ENCODE measurements around the gene SPINK8.
"Not testable (repeated sequence)": the region's sequence is repeated elsewhere in the genome, so short reads cannot be mapped to it uniquely, and the experiment has no call there.

SPINK8 gene

GRCh38 chr3:48274452-48274851 is 59.0 kb downstream of the SPINK8 start:
- no peaks in the 10 kb centered on the region for H3K9me3 ChIP-seq (ENCODE audit: control insufficient read depth in 1 of 2, low read length in 2 of 2)
- H3K27ac ChIP-seq (ENCODE audit: low read length) = no peak overlapping the region

DNA sequence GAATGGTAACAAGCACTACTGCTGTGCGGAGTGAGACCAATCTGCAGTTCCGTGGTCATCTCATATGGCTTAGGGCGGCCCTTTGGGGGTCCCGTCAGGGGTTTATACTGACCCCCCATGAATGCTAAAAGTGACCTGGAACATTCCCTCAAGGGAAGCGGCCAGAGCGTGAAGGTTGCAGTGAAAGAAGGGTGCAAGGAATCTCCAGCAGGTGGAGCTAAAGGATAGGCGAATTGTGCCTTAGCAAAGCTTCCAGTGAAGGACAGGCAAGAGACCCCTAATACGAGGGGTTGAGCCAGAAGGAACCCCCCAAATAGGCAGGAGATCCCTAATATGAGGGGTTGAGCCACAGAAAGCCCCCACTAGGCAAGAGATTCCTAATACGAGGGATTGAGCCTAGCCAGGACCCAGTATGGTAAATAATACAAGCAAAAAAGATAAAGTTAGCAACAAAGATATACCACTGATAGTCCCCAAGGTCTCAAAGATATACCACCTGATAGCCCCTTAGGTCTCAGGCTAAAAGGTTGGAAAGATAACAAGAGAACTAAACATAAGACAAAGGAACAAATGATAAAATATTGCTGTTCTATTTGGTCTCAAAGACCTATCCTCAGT is 59.8 kb downstream of the SPINK8 start:
- Histone ChIP-seq H3K9me3 (ENCODE audit: control insufficient read depth in 1 of 2, low read length in 2 of 2) (no peaks in the 10 kb centered on the region), H3K27me3 (ENCODE audit: low read depth, low read length) (no peaks in the 10 kb centered on the region), H3K27ac (ENCODE audit: low read length) (no peak overlapping the region), H3K4me3 (ENCODE audit: low read depth in 1 of 2, low read length in 2 of 2) (no peak overlapping the region), H3K4me1 (ENCODE audit: control insufficient read depth in 1 of 2, insufficient read depth in 2 of 2, low read length in 2 of 2) (no peaks in the 10 kb centered on the region), H3K36me3 (ENCODE audit: control insufficient read depth in 1 of 2, insufficient read depth in 2 of 2, low read length in 2 of 2) (peaks cover 0 to 15% of the 10 kb centered on the region in 2 donors)

More at GRCh38 chr3:48274452-48274851, 59.0 kb downstream of the SPINK8 start:
- Histone ChIP-seq H3K4me1 (ENCODE audit: control insufficient read depth in 1 of 2, insufficient read depth in 2 of 2, low read length in 2 of 2) (no peaks in the 10 kb centered on the region), H3K4me3 (ENCODE audit: low read depth in 1 of 2, low read length in 2 of 2) (no peak overlapping the region), H3K36me3 (ENCODE audit: control insufficient read depth in 1 of 2, insufficient read depth in 2 of 2, low read length in 2 of 2) (peaks cover 0 to 8% of the 10 kb centered on the region in 2 donors), H3K27me3 (ENCODE audit: low read depth, low read length) (no peaks in the 10 kb centered on the region)

DNA sequence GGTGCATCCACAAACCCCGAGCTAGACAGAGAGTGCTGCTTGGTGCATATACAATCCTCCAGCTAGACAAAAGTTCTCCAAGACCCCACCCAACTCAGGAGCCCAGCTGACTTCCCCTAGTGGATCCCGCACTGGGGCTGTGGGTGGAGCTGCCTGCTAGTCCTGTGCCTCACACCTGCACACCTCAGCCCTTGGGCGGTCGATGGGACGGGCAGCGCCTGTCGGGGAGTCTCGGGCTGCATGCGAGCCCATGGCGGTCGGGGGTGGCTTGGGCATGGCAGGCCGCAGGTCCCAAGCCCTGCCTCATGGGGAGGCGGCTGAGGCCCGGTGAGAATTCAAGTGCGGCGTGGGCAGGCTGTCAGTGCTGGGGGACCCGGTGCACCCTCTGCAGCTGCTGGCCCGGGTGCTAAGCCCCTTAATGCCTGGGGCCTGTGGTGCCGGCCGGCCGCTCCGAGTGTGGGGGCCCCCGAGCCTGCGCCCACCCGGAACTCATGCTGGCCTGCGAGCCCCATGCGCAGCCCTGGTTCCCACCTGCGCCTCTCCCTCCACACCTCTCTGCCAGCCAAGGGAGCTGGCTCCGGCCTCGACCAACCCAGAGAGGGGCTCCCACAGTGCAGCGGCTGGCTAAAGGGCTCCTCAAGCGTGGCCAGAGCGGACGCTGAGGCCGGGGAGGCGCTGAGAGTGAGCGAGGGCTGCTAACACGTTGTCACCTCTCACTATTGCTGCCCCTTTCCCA is 61.5 kb downstream of the SPINK8 start:
- H3K27ac ChIP-seq (ENCODE audit: low read length) = no peak overlapping the region
- peaks cover 0 to 21% of the 10 kb centered on the region in 2 donors for H3K36me3 ChIP-seq (ENCODE audit: control insufficient read depth in 1 of 2, insufficient read depth in 2 of 2, low read length in 2 of 2)
- no peaks in the 10 kb centered on the region for H3K27me3 ChIP-seq (ENCODE audit: low read depth, low read length)
- H3K4me1 ChIP-seq (ENCODE audit: control insufficient read depth in 1 of 2, insufficient read depth in 2 of 2, low read length in 2 of 2) = no peaks in the 10 kb centered on the region
- H3K4me3 ChIP-seq (ENCODE audit: low read depth in 1 of 2, low read length in 2 of 2) = no peak overlapping the region
- H3K9me3 ChIP-seq (ENCODE audit: control insufficient read depth in 1 of 2, low read length in 2 of 2) = no peaks in the 10 kb centered on the region

- H3K4me3 ChIP-seq (ENCODE audit: low read depth in 1 of 2, low read length in 2 of 2); H3K27me3 ChIP-seq (ENCODE audit: low read depth, low read length); H3K9me3 ChIP-seq (ENCODE audit: control insufficient read depth in 1 of 2, low read length in 2 of 2); H3K4me1 ChIP-seq (ENCODE audit: control insufficient read depth in 1 of 2, insufficient read depth in 2 of 2, low read length in 2 of 2); H3K27ac ChIP-seq (ENCODE audit: low read length): not testable (repeated sequence)
- H3K36me3 ChIP-seq (ENCODE audit: control insufficient read depth in 1 of 2, insufficient read depth in 2 of 2, low read length in 2 of 2) = peaks cover 0 to 28% of the 10 kb centered on the region in 2 donors
Measured at GRCh38 chr3:48271223-48271622, 62.2 kb downstream of the SPINK8 start.

DNA sequence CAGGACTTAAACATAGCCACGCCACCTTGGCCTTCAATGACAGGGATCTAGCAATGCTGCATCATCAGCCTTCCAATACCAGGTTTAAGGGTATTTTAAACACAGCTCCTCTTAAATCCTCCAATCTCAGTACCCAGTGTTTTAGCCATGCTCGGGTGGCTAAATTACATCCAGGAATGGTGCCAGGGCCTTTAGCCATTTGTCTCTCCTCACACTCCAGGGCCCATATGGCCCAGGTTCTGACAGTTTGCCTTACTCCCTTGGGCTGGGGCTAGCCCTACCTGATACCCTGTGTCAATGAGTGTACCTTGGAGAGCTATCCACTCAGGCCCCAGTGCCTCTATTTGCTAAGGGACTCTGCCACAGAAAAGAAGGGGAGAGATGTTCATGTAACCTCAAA is 63.2 kb downstream of the SPINK8 start:
- H3K27ac ChIP-seq (ENCODE audit: low read length) = no peak overlapping the region
- no peak overlapping the region for H3K4me3 ChIP-seq (ENCODE audit: low read depth in 1 of 2, low read length in 2 of 2)
- no peaks in the 10 kb centered on the region for H3K9me3 ChIP-seq (ENCODE audit: control insufficient read depth in 1 of 2, low read length in 2 of 2)
- H3K4me1 ChIP-seq (ENCODE audit: control insufficient read depth in 1 of 2, insufficient read depth in 2 of 2, low read length in 2 of 2) = no peaks in the 10 kb centered on the region
- peaks cover 0 to 30% of the 10 kb centered on the region in 2 donors for H3K36me3 ChIP-seq (ENCODE audit: control insufficient read depth in 1 of 2, insufficient read depth in 2 of 2, low read length in 2 of 2)
- H3K27me3 ChIP-seq (ENCODE audit: low read depth, low read length) = no peaks in the 10 kb centered on the region

- Histone ChIP-seq H3K4me3 (ENCODE audit: low read depth in 1 of 2, low read length in 2 of 2) (no peak overlapping the region), H3K36me3 (ENCODE audit: control insufficient read depth in 1 of 2, insufficient read depth in 2 of 2, low read length in 2 of 2) (peaks cover 0 to 30% of the 10 kb centered on the region in 2 donors), H3K27ac (ENCODE audit: low read length) (no peak overlapping the region), H3K4me1 (ENCODE audit: control insufficient read depth in 1 of 2, insufficient read depth in 2 of 2, low read length in 2 of 2) (no peaks in the 10 kb centered on the region), H3K9me3 (ENCODE audit: control insufficient read depth in 1 of 2, low read length in 2 of 2) (no peaks in the 10 kb centered on the region), H3K27me3 (ENCODE audit: low read depth, low read length) (no peaks in the 10 kb centered on the region)
Measured at GRCh38 chr3:48269592-48269991, 63.9 kb downstream of the SPINK8 start.

DNA sequence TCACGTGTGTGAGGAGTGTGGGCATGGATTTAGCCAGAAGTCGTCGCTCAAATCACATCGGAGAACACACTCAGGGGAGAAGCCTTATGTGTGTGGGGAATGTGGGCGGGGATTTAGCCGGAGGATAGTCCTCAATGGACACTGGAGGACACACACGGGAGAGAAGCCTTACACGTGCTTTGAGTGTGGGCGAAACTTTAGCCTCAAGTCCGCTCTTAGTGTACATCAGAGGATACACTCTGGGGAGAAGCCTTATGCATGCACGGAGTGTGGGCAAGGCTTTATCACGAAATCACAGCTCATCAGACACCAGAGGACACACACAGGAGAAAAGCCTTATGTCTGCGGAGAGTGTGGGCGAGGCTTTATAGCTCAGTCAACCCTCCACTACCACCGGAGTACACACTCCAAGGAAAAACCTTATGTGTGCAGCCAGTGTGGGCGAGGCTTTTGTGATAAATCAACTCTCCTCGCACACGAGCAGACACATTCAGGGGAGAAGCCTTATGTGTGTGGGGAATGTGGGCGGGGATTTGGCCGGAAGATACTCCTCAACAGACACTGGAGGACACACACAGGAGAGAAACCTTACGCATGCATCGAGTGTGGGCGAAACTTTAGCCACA is 64.4 kb downstream of the SPINK8 start:
- no peak overlapping the region for H3K4me3 ChIP-seq (ENCODE audit: low read depth in 1 of 2, low read length in 2 of 2)
- H3K27ac ChIP-seq (ENCODE audit: low read length) = peak overlapping the region; percentile 30
- no peaks in the 10 kb centered on the region for H3K9me3 ChIP-seq (ENCODE audit: control insufficient read depth in 1 of 2, low read length in 2 of 2)
- peaks cover 0 to 30% of the 10 kb centered on the region in 2 donors for H3K36me3 ChIP-seq (ENCODE audit: control insufficient read depth in 1 of 2, insufficient read depth in 2 of 2, low read length in 2 of 2)
- H3K27me3 ChIP-seq (ENCODE audit: low read depth, low read length) = no peaks in the 10 kb centered on the region
- H3K4me1 ChIP-seq (ENCODE audit: control insufficient read depth in 1 of 2, insufficient read depth in 2 of 2, low read length in 2 of 2) = no peaks in the 10 kb centered on the region

DNA sequence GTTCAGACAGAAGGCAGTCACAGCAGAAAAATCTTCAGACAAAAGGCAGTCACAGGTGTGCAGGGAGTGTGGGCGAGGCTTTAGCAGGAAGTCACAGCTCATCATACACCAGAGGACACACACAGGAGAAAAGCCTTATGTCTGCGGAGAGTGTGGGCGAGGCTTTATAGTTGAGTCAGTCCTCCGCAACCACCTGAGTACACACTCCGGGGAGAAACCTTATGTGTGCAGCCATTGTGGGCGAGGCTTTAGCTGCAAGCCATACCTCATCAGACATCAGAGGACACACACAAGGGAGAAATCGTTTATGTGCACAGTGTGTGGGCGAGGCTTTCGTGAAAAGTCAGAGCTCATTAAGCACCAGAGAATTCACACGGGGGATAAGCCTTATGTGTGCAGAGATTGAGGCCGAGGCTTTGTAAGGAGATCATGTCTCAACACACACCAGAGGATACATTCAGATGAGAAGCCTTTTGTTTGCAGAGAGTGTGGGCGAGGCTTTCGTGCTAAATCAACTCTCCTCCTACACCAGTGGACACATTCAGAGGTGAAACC is 65.0 kb downstream of the SPINK8 start:
- H3K27me3 ChIP-seq (ENCODE audit: low read depth, low read length) = no peaks in the 10 kb centered on the region
- no peak overlapping the region for H3K4me3 ChIP-seq (ENCODE audit: low read depth in 1 of 2, low read length in 2 of 2)
- H3K36me3 ChIP-seq (ENCODE audit: control insufficient read depth in 1 of 2, insufficient read depth in 2 of 2, low read length in 2 of 2) = peaks cover 0 to 30% of the 10 kb centered on the region in 2 donors
- H3K27ac ChIP-seq (ENCODE audit: low read length) = peak overlapping the region; percentile 30
- no peaks in the 10 kb centered on the region for H3K4me1 ChIP-seq (ENCODE audit: control insufficient read depth in 1 of 2, insufficient read depth in 2 of 2, low read length in 2 of 2)
- H3K9me3 ChIP-seq (ENCODE audit: control insufficient read depth in 1 of 2, low read length in 2 of 2) = no peaks in the 10 kb centered on the region

DNA sequence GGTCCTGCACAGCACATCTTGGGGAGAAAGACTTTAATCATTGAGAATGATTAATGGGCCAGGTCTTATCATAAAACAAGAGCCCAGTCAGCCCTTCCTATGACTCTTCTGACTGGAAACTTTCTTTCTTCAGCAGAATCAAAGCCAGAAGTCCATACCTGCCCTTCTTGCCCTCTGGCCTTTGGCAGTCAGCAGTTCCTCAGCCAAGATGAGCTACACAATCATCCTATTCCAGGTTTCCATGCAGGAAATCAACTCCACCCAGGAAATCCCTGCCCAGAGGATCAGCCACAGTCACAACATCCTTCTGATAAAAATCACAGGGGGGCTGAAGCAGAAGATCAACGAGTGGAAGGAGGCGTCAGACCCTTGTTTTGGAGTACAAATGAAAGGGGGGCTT is 65.7 kb downstream of the SPINK8 start:
- Histone ChIP-seq H3K27me3 (ENCODE audit: low read depth, low read length) (no peaks in the 10 kb centered on the region), H3K4me1 (ENCODE audit: control insufficient read depth in 1 of 2, insufficient read depth in 2 of 2, low read length in 2 of 2) (no peaks in the 10 kb centered on the region), H3K36me3 (ENCODE audit: control insufficient read depth in 1 of 2, insufficient read depth in 2 of 2, low read length in 2 of 2) (peaks cover 0 to 31% of the 10 kb centered on the region in 2 donors), H3K27ac (ENCODE audit: low read length) (peak overlapping the region; percentile 30), H3K9me3 (ENCODE audit: control insufficient read depth in 1 of 2, low read length in 2 of 2) (no peaks in the 10 kb centered on the region), H3K4me3 (ENCODE audit: low read depth in 1 of 2, low read length in 2 of 2) (no peak overlapping the region)

- Histone ChIP-seq H3K27me3 (ENCODE audit: low read depth, low read length) (no peaks in the 10 kb centered on the region), H3K4me3 (ENCODE audit: low read depth in 1 of 2, low read length in 2 of 2) (no peak overlapping the region), H3K36me3 (ENCODE audit: control insufficient read depth in 1 of 2, insufficient read depth in 2 of 2, low read length in 2 of 2) (peaks cover 5 to 26% of the 10 kb centered on the region in 2 donors)
Measured at GRCh38 chr3:48258530-48258929, 74.9 kb downstream of the SPINK8 start.

More at GRCh38 chr3:48258530-48258929, 74.9 kb downstream of the SPINK8 start:
- no peak overlapping the region for H3K27ac ChIP-seq (ENCODE audit: low read length)
- no peaks in the 10 kb centered on the region for H3K4me1 ChIP-seq (ENCODE audit: control insufficient read depth in 1 of 2, insufficient read depth in 2 of 2, low read length in 2 of 2)
- H3K9me3 ChIP-seq (ENCODE audit: control insufficient read depth in 1 of 2, low read length in 2 of 2) = no peaks in the 10 kb centered on the region

All from muscle layer of duodenum (tissue), 2 donors.